ENCODE measurements around the gene PRSS16.

The PRSS16 gene

DNA sequence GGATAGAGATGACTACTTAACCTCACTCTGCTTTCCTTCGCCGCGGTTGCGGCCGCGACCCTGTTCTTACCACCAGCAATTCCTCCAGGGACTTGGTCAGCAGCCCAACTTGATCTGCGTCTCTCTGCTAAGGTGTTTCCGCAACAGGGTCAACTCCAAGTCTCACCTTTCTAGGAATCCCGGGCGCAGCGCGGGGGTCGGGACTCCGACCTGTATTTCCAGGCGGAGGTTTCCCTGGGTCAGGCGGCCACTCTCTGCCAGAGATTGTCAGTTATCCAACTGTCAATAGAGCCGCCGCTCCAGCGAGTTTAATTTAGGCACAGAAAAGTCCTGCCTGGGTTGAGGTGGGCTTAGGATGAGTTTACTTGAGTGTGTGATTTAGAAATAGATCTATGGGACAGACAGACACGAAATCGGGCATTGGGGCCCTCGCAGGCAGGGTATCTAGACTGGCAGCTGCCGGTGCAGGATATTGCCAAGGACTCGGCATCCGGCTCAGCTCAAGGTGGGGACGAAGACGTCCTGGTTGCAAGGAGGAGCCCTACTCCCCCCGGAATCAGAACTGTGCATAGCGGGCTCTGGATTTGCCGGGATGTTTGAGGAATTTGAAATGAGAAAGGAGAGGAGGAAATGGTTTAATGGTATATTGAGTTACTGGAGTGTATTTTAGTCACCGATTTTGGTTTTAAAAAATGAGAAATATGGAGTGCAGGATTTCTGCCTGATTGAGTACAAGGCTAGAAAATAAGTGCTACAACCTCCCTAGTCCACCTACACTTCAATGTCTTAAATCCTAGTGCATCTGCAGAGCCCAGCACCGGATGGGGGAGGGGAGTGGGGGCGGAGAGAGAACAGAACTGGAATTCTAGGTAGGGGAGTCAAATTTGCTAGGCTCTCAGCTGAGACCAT lies 40.9 kb downstream of the PRSS16 start:
- no peak for DNase-seq

DNA sequence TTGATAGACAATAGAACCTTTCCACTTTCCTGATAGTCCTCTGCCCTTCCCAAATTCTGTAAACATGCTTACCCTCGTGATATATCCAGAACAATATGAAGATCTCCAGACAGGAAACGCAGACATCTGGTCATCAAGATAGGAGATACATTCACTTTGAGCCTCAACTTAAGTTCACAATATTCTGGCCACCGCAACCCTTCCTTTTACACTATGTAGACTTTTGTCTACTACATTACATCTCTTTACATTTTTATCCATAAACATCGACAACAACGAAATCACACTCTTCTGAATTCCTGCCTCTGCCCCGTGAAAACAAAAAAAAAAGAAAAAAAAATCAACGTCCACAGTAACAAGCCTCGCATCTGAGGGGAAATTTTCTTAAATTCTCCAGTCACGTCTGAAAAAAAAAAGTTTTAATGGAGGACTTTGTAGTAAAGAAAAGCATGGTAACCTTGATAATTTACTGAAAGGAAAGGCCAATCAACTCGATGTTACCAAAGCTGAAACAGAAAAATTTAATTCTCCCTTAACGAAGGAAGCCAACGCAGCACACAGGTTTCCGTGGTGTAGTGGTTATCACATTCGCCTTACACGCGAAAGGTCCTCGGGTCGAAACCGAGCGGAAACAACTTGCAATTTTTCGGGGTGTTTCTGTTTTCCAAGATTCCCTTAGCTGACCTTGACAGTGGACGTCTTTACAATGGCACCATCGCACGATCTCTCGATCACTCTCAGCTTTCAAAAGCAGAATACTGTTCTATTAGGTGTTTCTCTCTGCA lies 42.8 kb downstream of the PRSS16 start:
- no peak for DNase-seq

DNA sequence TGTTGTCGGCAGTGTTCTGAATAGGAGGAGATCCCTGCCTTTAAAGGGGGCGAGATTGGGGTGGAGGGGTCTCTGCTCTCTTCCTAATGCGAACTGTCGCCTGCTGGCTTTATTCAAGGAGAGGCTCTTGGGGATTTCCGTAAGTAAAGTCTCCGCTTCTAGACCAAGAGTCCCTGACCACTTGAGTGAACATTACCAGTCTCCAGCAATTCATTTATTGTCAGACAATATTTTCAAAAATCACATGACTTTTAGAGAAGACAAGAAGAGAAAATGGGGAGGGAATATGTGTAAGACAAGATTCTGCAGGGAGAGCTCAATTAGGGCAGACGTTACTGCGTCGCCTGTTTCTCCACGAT lies 43.3 kb downstream of the PRSS16 start:
- DNase-seq: no peak

DNA sequence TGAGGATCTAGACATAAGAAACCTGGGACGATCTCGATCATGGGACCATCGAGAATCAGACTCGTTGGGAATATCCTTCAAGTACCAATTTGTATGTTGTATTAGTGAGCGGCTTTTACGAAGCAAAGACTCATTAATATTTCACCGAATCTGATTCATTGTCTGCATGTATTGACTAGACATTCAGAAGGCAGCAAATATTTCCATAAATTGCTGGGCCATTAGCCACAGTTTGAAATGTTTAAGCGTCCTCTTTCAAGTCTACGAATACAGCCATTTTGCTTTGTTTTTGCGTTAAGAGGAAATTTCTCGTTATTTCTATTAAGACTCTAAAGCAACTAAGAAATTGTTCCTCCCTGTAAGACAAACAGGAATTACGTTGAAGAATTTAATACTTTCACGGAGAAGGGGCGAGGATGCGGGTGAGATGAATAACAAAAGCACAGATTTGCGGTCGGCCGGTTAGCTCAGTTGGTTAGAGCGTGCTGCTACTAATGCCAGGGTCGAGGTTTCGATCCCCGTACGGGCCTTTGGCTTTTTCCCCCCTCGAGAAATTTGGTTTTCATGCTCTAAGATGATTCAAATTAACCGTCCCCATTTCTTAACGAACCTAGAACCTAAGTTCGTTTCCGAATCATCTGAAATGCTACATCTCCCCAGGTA lies 46.1 kb downstream of the PRSS16 start:
- no peak for DNase-seq

DNA sequence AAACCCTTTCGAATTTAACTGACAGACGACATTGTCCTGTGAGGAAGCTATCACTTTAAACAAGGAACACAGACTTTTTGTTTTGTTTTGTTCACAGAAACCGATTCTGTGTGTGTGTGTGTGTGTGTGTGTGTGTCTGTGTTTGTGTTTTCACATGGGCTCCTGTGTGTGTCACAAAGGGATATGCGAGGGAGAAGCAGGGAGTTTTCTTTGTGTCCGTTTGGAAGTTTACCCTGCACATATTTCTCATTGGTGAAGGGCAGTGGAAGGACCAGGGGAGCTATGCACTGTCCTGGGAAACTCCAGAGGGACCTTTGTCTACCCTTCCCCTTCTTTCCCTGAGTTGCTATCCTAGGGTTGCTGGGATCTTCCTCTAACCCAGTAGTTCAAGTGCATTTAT lies 46.9 kb downstream of the PRSS16 start:
- no peak for DNase-seq

DNA sequence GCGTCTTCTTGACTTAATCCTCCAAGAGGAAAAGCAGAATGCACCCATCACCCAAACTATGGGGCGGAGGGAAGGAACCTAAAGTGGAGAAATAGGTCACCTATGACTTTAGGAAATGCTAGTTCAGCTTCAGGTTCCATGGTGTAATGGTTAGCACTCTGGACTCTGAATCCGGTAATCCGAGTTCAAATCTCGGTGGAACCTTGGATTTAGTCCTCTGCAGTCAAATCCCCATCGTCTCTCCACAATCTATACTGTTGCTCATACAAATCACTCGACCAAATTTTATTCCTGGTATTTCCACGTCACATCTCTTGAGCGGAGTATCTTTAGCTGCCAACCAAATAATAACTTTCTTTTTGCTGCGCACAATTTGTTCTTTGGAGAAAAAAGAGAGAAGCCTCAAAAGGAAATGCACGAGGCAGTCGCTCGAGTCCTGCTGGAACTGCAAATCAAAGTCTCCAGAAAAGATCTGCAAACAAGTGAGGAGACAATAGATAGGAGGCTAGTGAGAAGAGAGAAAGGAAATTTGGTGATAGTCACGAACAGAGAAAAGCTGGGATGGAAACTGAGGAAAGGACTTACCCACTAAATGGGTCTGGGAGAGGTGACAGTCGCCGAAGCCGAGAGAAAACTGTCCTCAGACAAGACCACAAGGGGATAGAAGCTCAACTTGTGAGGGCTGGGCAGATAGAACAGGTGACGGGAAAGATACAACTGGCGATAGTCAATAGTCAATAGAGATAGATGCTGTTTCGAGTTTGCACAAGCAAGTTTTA lies 48.0 kb downstream of the PRSS16 start:
- no peak for DNase-seq

DNA sequence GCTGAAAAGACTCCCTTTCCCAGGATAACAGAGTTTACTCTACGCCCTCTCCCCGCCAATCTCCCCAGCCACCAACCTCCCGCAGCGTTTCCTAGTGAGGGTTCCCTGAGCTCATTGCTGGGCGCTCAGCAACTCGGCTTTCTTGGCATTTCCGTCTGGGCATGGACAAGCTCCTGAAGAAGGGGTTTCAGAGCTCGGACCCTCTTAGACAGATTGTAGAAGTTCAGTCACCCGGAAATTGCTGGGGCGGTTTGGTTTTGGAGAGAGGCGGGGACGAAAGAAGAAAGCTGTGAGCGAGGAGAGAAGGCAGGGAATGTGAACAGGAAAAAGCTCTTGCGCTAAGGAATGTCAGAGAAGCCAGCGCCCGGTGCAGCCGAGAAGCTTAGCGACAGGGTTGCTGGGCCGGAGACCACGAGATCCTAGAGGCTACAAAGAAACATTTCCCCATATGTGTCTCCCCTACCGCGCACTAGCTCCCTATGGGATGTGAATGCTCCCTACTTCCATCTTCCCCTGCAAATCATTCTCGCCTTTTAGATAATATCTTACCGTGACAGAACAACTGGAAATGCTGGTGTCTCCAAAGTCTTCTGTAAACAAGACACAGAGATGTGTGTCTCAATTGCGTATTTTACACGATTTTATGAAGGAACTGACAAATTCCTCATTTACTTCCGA lies 48.7 kb downstream of the PRSS16 start:
- no peak for DNase-seq

DNA sequence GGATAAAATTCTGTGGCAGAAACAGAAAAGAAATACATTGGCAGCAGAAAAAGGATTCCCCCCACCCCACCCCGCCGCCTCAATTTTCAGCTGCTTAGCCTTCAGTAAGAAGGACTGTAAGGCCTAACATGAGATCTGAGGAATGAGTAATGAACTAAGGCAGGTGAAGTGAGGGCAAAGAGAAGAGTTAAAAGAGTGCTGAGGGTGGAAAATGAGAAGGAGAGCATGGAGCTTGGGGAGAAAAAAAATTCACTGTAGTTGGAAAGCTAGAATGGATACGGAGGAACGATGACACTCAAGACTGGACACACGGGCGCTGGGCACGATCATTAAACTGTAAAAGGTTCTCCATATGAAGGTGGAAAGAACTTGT lies 50.0 kb downstream of the PRSS16 start:
- DNase-seq: no peak

DNA sequence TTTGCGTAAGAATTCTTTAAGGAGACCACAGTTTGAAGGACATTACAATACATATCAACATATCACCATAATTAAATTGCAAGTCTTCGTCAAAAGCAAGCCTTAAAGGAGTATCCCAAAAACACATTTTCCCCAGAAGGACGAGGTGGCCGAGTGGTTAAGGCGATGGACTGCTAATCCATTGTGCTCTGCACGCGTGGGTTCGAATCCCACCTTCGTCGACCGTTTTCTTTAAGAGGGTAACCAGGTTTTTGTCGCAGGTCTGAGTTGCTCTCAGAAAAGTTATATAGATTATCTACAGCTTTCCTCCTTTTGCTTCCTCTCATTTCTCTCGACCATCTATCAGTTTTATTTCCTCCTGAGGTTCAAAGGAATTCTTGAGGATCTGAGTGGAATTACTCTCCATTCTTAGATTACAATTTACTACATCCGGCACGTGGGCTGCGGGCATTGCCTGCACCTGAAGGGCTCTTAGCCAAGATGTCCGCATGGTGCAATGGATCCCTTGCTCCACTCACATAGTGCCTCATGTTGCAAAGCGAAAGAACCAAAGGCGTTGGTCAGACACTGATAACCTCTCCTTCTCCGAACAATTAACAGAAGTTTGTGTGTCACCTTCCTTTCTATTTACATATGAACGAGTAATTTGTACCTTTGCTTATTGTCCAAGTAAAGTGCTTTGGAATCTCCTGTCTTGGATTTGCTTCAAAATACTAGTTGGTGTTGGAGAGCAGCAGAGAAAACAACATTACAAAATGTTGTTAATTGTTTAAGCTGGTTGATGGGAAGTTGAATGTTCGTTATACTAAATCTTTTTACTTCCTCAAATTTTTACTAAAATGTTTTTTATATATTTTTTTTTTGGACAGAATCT lies 50.6 kb downstream of the PRSS16 start:
- no peak for DNase-seq

DNA sequence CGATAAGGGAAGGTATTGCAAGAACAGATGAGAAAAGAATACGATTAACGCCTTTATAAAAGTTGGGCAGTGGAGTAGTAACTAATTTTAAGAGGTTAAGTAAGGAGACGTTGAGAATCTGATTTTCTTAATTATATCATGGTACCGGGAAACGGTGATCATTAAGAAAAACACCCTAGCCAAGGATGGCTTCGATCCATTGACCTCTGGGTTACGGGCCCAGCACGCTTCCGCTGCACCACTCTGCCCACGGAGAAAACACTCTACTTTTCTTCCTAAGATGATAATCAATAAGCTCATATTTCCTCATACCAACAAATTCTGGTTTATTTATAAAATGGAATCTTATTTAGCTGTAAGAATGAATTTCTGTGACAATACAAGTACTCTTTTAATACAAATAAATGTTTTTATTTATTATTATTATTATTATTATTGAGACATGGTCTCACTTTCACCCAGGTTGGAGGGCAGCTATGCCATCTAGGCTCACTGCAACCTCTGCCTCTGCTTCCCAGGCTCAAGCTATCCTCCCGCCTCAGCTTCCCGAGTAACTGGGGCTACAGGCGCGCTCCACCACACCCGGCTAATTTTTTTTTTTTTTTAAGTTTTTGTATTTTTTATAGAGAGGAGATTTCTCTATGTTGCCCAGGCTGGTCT lies 56.2 kb downstream of the PRSS16 start:
- no peak for DNase-seq
